ENCODE results near the gene CRMP1.

DNA sequence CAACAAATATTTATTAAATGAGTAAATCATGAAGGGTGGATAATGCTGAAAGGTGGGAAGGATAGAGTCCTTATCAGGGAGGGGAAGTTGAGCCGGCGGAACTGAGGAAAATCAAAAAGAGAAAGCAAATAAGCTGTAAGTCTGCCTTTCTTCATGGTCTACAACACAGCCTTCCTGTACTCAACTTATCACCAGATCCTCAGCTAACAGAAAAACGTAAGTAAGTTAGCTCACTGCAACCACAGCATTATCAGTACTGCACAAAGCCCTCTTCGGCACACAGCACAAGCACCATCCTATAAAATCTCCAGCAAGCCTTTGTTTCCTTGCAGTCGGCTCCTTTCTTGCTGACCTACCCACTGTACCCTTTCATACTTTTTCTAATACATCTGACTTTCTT is 70.3 kb downstream of the CRMP1 start:
- TF ChIP-seq, protein P1, sequence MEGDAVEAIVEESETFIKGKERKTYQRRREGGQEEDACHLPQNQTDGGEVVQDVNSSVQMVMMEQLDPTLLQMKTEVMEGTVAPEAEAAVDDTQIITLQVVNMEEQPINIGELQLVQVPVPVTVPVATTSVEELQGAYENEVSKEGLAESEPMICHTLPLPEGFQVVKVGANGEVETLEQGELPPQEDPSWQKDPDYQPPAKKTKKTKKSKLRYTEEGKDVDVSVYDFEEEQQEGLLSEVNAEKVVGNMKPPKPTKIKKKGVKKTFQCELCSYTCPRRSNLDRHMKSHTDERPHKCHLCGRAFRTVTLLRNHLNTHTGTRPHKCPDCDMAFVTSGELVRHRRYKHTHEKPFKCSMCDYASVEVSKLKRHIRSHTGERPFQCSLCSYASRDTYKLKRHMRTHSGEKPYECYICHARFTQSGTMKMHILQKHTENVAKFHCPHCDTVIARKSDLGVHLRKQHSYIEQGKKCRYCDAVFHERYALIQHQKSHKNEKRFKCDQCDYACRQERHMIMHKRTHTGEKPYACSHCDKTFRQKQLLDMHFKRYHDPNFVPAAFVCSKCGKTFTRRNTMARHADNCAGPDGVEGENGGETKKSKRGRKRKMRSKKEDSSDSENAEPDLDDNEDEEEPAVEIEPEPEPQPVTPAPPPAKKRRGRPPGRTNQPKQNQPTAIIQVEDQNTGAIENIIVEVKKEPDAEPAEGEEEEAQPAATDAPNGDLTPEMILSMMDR (conservative IDR thresholded peaks at IDR 0.05): no peak
- TF ChIP-seq EZH2 (IDR thresholded peaks at IDR 0.05; ENCODE audit: low read depth): no peak

All from PC-9 (cell line).